ENCODE results near the gene RWDD4.

- TF ChIP-seq CTCF (IDR thresholded peaks at IDR 0.05) (no peak), CHD2 (IDR thresholded peaks at IDR 0.05; ENCODE audit: low read length, partially characterized antibody) (no peak), EP300 (IDR thresholded peaks at IDR 0.05) (no peak), RAD21 (conservative IDR thresholded peaks at IDR 0.05 in 1 of 2, IDR thresholded peaks at IDR 0.05 in 1 of 2) (no peak), CEBPB (IDR thresholded peaks at IDR 0.05) (no peak), JUN (IDR thresholded peaks at IDR 0.05) (no peak), E2F6 (IDR thresholded peaks at IDR 0.05; ENCODE audit: borderline replicate concordance, low read depth) (no peak), RFX5 (IDR thresholded peaks at IDR 0.05) (no peak), POLR2A (IDR thresholded peaks at IDR 0.05; ENCODE audit: low read length) (no peak)
Measured at GRCh38 chr4:183698909-183699308, 39.9 kb upstream of the RWDD4 start.
